GM12801 (cell line): ENCODE data around the gene FOXN3.

Experiments
- CTCF ChIP-seq: IDR thresholded peaks from one replicate; pipeline ENCODE4 v1.5.1; 2011; ENCODE audit warnings: control low read depth; ENCODE audit not compliant: insufficient read length; ENCODE audit errors: extremely low read depth

Gene FOXN3

GRCh38 chr14:89209558-89209957 lies 207.5 kb downstream of the FOXN3 start:
- no peak for TF ChIP-seq CTCF

- no peak for TF ChIP-seq CTCF
Observed at GRCh38 chr14:89207925-89208328, 209.1 kb downstream of the FOXN3 start.

- TF ChIP-seq CTCF = no peak
Observed at GRCh38 chr14:89206389-89207031, 210.5 kb downstream of the FOXN3 start.

GRCh38 chr14:89205137-89205740 lies 211.8 kb downstream of the FOXN3 start:
- no peak for TF ChIP-seq CTCF

- no peak for TF ChIP-seq CTCF
Observed at GRCh38 chr14:89202413-89203190, 214.4 kb downstream of the FOXN3 start.

GRCh38 chr14:89201645-89202044 lies 215.4 kb downstream of the FOXN3 start:
- TF ChIP-seq CTCF = no peak

GRCh38 chr14:89198544-89199329 lies 218.3 kb downstream of the FOXN3 start:
- no peak for TF ChIP-seq CTCF
